HG02571 (cell line): ENCODE data around the gene RAMACL.

ENCODE experiments used
- ATAC-seq: cut with Tn5 transposase; IDR thresholded peaks from one replicate; pipeline ENCODE4 v1.9.1; 2021; ENCODE audit warnings: mild to moderate bottlenecking, moderate library complexity; ENCODE audit not compliant: unreplicated experiment

The RAMACL gene

GRCh38 chr6:166580076-166581050, 6.1 kb downstream of the RAMACL start:
- ATAC-seq: no peak

- no peak for ATAC-seq
These were observed 7.1 kb downstream of the RAMACL start for GRCh38 chr6:166579237-166579850.

- ATAC-seq: no peak
These were observed 7.8 kb downstream of the RAMACL start for GRCh38 chr6:166578536-166579236.

GRCh38 chr6:166575205-166575604, 11.3 kb downstream of the RAMACL start:
- no peak for ATAC-seq

GRCh38 chr6:166573511-166574216, 12.8 kb downstream of the RAMACL start:
- no peak for ATAC-seq

GRCh38 chr6:166572370-166573261, 13.9 kb downstream of the RAMACL start:
- ATAC-seq: no peak

GRCh38 chr6:166570929-166571713, 15.4 kb downstream of the RAMACL start:
- ATAC-seq: no peak

GRCh38 chr6:166569206-166569605, 17.3 kb downstream of the RAMACL start:
- ATAC-seq: no peak

- no peak for ATAC-seq
These were observed 18.7 kb downstream of the RAMACL start for GRCh38 chr6:166567813-166568212.

- no peak for ATAC-seq
These were observed 19.4 kb downstream of the RAMACL start for GRCh38 chr6:166567107-166567506.

- ATAC-seq: no peak
These were observed 20.2 kb downstream of the RAMACL start for GRCh38 chr6:166566026-166567011.

- ATAC-seq: no peak
These were observed 21.2 kb downstream of the RAMACL start for GRCh38 chr6:166565084-166565967.

- ATAC-seq: no peak
These were observed 22.7 kb downstream of the RAMACL start for GRCh38 chr6:166563805-166564204.

- ATAC-seq: no peak
These were observed 23.3 kb downstream of the RAMACL start for GRCh38 chr6:166563200-166563599.

- no peak for ATAC-seq
These were observed 23.8 kb downstream of the RAMACL start for GRCh38 chr6:166562726-166563125.

- ATAC-seq: no peak
These were observed 24.6 kb downstream of the RAMACL start for GRCh38 chr6:166561771-166562359.

- ATAC-seq: no peak
These were observed 26.3 kb downstream of the RAMACL start for GRCh38 chr6:166560222-166560621.
